Measurements from ENCODE around the gene NPNT.
A peak's percentile ranks its signal among the peaks of the same experiment; 100 is the strongest.

NPNT gene

GRCh38 chr4:105978684-105979296 is 83.5 kb downstream of the NPNT start:
- Mint-ChIP-seq H3K27ac (no peak overlapping the region), H3K9me3 (peaks cover 4 to 11% of the 10 kb centered on the region in 2 donors), H3K27me3 (no peaks in the 10 kb centered on the region), H3K4me3 (no peak overlapping the region), H3K4me1 (no peaks in the 10 kb centered on the region)
- DNase-seq = no peak
- ATAC-seq = no peak

GRCh38 chr4:105979506-105979905 is 84.2 kb downstream of the NPNT start:
- DNase-seq (no peak), ATAC-seq (no peak)
- H3K27me3 Mint-ChIP-seq = no peaks in the 10 kb centered on the region
- H3K4me1 Mint-ChIP-seq = no peaks in the 10 kb centered on the region
- no peak overlapping the region for H3K27ac Mint-ChIP-seq
- no peak overlapping the region for H3K4me3 Mint-ChIP-seq
- peaks cover 7 to 11% of the 10 kb centered on the region in 2 donors for H3K9me3 Mint-ChIP-seq

GRCh38 chr4:105988671-105989070 is 93.4 kb downstream of the NPNT start:
- no peaks in the 10 kb centered on the region for H3K27me3 Mint-ChIP-seq
- DNase-seq (no peak), ATAC-seq (no peak)
- peaks cover 0 to 5% of the 10 kb centered on the region in 2 donors for H3K9me3 Mint-ChIP-seq
- H3K27ac Mint-ChIP-seq = no peak overlapping the region
- no peak overlapping the region for H3K4me3 Mint-ChIP-seq
- no peaks in the 10 kb centered on the region for H3K4me1 Mint-ChIP-seq

- DNase-seq (no peak), ATAC-seq (no peak)
- Mint-ChIP-seq H3K4me1 (no peaks in the 10 kb centered on the region), H3K27ac (no peak overlapping the region), H3K9me3 (no peaks in the 10 kb centered on the region), H3K4me3 (no peak overlapping the region), H3K27me3 (no peaks in the 10 kb centered on the region)
Observed at GRCh38 chr4:105989485-105990242, 94.4 kb downstream of the NPNT start.

- Mint-ChIP-seq H3K9me3 (no peaks in the 10 kb centered on the region), H3K4me3 (no peak overlapping the region), H3K27ac (no peak overlapping the region), H3K4me1 (no peaks in the 10 kb centered on the region), H3K27me3 (no peaks in the 10 kb centered on the region)
- DNase-seq (no peak), ATAC-seq (no peak)
Observed at GRCh38 chr4:105990933-105991332, 95.7 kb downstream of the NPNT start.

- DNase-seq = no peak
- Mint-ChIP-seq H3K4me3 (no peak overlapping the region), H3K27ac (no peak overlapping the region), H3K9me3 (no peaks in the 10 kb centered on the region), H3K27me3 (no peaks in the 10 kb centered on the region), H3K4me1 (no peaks in the 10 kb centered on the region)
- ATAC-seq = no peak
Observed at GRCh38 chr4:105991726-105992125, 96.5 kb downstream of the NPNT start.

GRCh38 chr4:105992641-105993305 is 97.5 kb downstream of the NPNT start:
- H3K27me3 Mint-ChIP-seq = no peaks in the 10 kb centered on the region
- H3K27ac Mint-ChIP-seq = no peak overlapping the region
- ATAC-seq (no peak), DNase-seq (no peak)
- no peak overlapping the region for H3K4me3 Mint-ChIP-seq
- H3K9me3 Mint-ChIP-seq = peaks cover 0 to 7% of the 10 kb centered on the region in 2 donors
- H3K4me1 Mint-ChIP-seq = no peaks in the 10 kb centered on the region

- Mint-ChIP-seq H3K27me3 (no peaks in the 10 kb centered on the region), H3K4me3 (no peak overlapping the region), H3K27ac (no peak overlapping the region), H3K9me3 (peaks cover 0 to 7% of the 10 kb centered on the region in 2 donors), H3K4me1 (no peaks in the 10 kb centered on the region)
- DNase-seq (no peak), ATAC-seq (no peak)
Observed at GRCh38 chr4:105994061-105994460, 98.8 kb downstream of the NPNT start.

GRCh38 chr4:105994841-105995501 is 99.7 kb downstream of the NPNT start:
- Mint-ChIP-seq H3K27ac (no peak overlapping the region), H3K4me3 (no peak overlapping the region), H3K4me1 (no peaks in the 10 kb centered on the region), H3K27me3 (no peaks in the 10 kb centered on the region), H3K9me3 (peaks cover 0 to 7% of the 10 kb centered on the region in 2 donors)
- DNase-seq (no peak), ATAC-seq (peak; percentile 28)

- Mint-ChIP-seq H3K27me3 (no peaks in the 10 kb centered on the region), H3K27ac (no peak overlapping the region), H3K4me3 (no peak overlapping the region), H3K9me3 (peaks cover 0 to 7% of the 10 kb centered on the region in 2 donors), H3K4me1 (no peaks in the 10 kb centered on the region)
- no peak for DNase-seq
- no peak for ATAC-seq
Observed at GRCh38 chr4:105996845-105997244, 101.6 kb downstream of the NPNT start.

- ATAC-seq = no peak
- Mint-ChIP-seq H3K27me3 (no peaks in the 10 kb centered on the region), H3K4me3 (no peak overlapping the region), H3K4me1 (no peaks in the 10 kb centered on the region), H3K9me3 (peaks cover 0 to 7% of the 10 kb centered on the region in 2 donors), H3K27ac (no peak overlapping the region)
- DNase-seq = no peak
Observed at GRCh38 chr4:105998171-105999063, 103.1 kb downstream of the NPNT start.

- Mint-ChIP-seq H3K4me1 (no peaks in the 10 kb centered on the region), H3K27me3 (no peaks in the 10 kb centered on the region), H3K27ac (no peak overlapping the region), H3K9me3 (peaks cover 0 to under 1% of the 10 kb centered on the region in 2 donors), H3K4me3 (no peak overlapping the region)
- DNase-seq (no peak), ATAC-seq (no peak)
Observed at GRCh38 chr4:106002994-106003393, 107.7 kb downstream of the NPNT start.

GRCh38 chr4:106010761-106011160 is 115.5 kb downstream of the NPNT start:
- Mint-ChIP-seq H3K9me3 (peaks cover 35 to 36% of the 10 kb centered on the region in 2 donors), H3K4me3 (no peak overlapping the region), H3K4me1 (no peaks in the 10 kb centered on the region), H3K27ac (no peak overlapping the region), H3K27me3 (no peaks in the 10 kb centered on the region)
- ATAC-seq (no peak), DNase-seq (no peak)

GRCh38 chr4:106011387-106011786 is 116.1 kb downstream of the NPNT start:
- Mint-ChIP-seq H3K27ac (no peak overlapping the region), H3K27me3 (no peaks in the 10 kb centered on the region), H3K4me1 (no peaks in the 10 kb centered on the region), H3K9me3 (peaks cover 35 to 36% of the 10 kb centered on the region in 2 donors), H3K4me3 (no peak overlapping the region)
- DNase-seq (no peak), ATAC-seq (no peak)

GRCh38 chr4:106017975-106018374 is 122.7 kb downstream of the NPNT start:
- Mint-ChIP-seq H3K27ac (no peak overlapping the region), H3K4me1 (no peaks in the 10 kb centered on the region), H3K4me3 (no peak overlapping the region), H3K27me3 (no peaks in the 10 kb centered on the region), H3K9me3 (peaks cover 15 to 19% of the 10 kb centered on the region in 2 donors)
- DNase-seq (no peak), ATAC-seq (no peak)
